Measurements from ENCODE around the gene ANKRD13C.
"Not testable (repeated sequence)": the region's sequence is repeated elsewhere in the genome, so short reads cannot be mapped to it uniquely, and the experiment has no call there.

The ANKRD13C gene
- 83.0 to 86.0 reads per million in 2 donors for total RNA-seq

DNA sequence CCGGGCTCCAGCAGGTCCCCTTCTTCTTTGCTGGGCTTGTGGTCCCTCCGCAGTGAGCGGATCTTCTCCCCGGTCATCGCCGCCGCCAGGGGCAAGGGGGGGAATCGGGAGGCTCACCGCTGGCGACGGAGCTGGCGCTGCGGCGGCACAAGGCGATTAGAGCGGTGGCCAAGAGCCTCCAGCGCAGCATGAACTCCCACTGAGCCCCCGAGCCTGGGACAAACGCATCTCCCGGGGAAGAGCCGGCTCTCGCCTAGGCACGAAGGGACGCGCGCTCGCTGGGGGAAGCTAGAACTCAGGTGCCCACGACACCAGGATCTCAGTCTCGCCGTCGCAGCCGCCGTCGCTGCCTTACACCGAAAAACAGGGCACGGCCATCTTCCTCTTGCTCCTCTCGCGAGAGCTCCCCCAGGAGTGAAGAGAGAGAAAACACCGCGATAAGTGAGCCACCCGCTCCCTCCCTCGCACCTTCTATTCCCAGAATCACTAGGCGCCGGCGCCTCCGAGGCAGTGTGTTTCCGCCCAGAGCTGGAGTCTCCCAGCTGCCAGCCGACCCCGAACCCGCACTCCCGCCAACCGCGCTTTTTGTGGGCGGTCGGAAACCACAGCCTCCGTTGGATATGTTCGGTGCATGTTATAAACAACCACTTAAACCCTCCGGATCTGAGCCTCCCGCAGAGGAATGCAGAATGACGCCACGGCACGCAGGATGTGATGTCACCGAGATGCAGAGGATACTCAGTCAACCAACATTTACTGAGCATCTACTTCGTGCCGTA, at the start of gene ANKRD13C:
Gene ANKRD13C, minus strand, starts transcription at position 391 of the 779 bp plus-strand sequence. Its CDS starts 314 bp downstream, at position 77.
- DNase-seq: peak; percentile 66

- no peak for DNase-seq
These were observed 49.2 kb upstream of the ANKRD13C start for GRCh38 chr1:70403759-70404158.

GRCh38 chr1:70401974-70402373, 47.5 kb upstream of the ANKRD13C start:
- no peak for DNase-seq

- no peak for DNase-seq
These were observed 45.8 kb upstream of the ANKRD13C start for GRCh38 chr1:70400335-70400734.

DNA sequence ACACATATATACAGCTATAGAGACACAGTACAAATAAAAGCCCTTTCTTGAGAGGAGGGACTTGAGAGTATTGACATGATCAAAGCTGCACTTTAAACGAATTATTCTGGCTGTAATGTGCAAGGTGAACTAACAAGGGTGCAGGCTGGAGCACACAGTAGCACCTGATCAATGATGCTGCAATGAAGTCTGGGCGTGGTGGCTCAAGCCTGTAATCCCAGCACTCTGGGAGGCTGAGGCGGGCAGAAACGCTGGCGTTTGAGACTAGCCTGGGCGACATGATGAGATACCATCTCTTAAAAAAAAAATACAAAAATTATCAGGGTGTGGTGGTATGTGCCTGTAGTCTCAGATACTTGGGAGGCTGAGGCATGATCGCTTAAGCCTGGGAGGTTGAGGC, 42.5 kb upstream of the ANKRD13C start:
- no peak for DNase-seq

- no peak for DNase-seq
These were observed 42.1 kb upstream of the ANKRD13C start for GRCh38 chr1:70396607-70397006.

DNA sequence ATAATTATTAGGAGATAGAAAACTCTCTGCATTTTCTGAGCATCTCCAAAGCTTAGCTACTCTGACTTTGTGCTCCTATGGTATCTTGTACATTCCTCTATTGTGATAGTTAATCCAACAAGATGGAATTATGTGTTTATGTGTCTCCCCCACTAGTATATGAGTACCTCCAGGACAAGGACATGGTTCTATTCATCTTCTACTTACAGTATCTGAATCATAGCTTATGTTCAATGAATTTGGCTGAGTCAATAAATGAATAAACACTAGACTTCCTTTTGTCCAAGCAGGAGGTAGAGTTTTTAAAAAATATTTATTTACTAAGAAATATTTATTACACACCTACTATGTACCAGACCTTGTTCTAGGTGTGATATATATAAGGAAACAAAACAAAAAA, 38.1 kb upstream of the ANKRD13C start:
- DNase-seq: no peak

- no peak for DNase-seq
These were observed 33.0 kb upstream of the ANKRD13C start for GRCh38 chr1:70387507-70387906.

DNA sequence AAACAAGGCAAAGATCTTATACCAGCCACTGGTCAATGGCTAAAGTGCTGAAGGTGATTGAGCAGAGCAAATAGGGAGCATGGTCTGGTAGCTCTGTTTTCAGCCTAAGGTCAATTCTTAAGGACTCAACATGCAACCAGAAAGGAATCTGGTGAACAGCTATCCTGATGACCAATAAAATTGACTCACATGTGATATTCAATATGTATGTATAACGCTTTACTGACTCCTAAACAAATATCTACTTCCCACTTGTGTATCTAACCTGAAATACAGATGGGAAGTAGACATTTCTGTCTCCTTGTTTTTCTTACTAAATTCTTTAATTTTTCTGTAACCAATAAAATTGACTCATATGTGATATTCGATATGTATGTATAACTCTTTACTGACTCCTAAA, 31.6 kb upstream of the ANKRD13C start:
- no peak for DNase-seq

- DNase-seq: no peak
These were observed 31.0 kb upstream of the ANKRD13C start for GRCh38 chr1:70385477-70385876.

- no peak for DNase-seq
These were observed 30.0 kb upstream of the ANKRD13C start for GRCh38 chr1:70384542-70384941.

DNA sequence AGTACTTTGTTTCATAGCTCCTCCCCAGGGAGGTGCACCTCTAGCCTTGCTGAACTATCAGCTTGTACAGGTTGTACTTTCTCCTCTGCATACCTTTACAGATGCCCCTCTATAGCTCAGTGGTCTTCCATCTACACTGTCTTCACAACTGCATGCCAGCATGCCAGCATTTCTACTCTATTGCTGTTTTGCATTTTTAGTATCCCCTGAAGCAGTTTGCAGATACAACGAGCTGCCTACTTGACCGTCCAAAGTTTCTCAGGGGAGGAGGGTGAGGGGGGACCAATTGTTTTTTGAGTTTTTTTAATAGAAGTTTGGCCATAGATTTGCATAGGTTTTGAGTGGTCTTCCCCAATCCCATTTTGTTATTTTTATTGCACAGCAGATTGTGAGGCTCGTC, 29.0 kb upstream of the ANKRD13C start:
- no peak for DNase-seq

GRCh38 chr1:70382682-70383081, 28.2 kb upstream of the ANKRD13C start:
- DNase-seq: no peak

DNA sequence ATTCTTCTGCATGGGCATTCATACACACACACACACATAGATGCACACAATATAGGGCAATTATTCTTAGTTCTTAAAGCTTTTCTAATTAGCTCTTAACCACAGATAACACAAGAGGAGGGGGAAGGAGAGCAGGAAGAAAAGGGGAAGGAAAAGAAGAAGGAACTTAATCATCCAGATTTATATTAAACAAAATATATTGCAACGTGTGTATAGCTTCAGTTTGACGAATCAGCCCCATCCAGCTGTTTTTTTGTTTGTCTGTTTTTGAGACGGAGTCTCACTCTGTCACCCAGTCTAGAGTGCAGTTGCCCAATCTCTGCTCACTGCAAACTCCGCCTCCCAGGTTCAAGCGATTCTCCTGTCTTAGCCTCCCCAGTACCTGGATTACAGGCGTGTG, 21.7 kb upstream of the ANKRD13C start:
- no peak for DNase-seq

GRCh38 chr1:70373580-70373979, 19.1 kb upstream of the ANKRD13C start:
- not testable (repeated sequence) for DNase-seq

GRCh38 chr1:70372426-70372825, 17.9 kb upstream of the ANKRD13C start:
- DNase-seq: no peak

DNA sequence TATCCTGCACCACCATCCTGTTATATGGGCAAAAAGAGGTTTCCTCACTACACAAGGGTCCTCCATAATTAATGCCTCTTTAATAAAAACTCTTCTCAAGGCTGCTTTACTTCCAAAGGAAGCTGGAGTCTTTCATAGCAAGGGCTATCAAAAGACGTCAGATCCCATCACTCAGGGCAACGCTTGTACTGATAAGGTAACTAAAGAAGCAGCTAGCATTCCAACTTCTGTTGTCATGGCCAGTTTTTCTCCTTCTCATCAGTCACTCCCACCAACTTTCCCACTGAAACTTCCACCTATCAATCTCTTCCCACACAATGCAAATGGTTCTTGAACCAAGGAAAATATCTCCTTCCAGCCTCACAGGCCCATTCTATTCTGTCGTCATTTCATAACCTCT, 17.1 kb upstream of the ANKRD13C start:
- DNase-seq: not testable (repeated sequence)

DNA sequence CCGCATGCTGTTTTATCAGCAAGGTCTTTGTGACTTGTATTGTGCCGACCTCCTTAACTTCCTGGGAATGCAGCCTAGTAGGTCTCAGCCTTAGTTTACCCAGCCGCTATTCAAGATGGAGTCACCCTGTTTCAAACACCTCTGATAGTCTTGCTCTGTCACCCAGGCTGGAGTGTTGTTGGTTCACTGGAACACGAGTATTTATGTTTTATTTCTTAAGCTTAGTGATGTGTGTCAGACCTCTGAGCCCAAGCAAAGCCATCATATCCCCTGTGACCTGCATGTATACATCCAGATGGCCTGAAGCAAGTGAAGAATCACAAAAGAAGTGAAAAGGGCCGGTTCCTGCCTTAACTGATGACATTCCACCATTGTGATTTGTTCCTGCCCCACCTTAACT, 12.9 kb upstream of the ANKRD13C start:
- DNase-seq: not testable (repeated sequence)

DNA sequence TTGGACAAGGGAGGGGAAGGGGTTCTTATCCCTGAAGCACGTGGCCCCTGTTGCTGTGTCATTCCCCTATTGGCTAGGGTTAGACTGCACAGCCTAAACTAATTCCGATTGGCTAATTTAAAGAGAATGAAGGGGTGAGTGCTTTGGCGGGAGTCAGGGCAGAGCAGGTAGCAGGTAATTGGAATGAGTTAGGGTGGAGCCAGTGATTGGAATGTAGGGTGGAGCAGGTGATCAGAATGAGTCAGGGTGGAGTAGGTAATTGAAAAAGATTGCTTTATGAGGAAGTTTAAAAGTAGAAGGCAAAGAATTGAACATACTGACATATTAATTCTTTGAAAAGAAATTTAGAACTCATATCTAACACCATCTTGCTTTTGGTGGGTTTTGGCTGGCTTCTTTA, 12.5 kb upstream of the ANKRD13C start:
- DNase-seq: not testable (repeated sequence)

DNA sequence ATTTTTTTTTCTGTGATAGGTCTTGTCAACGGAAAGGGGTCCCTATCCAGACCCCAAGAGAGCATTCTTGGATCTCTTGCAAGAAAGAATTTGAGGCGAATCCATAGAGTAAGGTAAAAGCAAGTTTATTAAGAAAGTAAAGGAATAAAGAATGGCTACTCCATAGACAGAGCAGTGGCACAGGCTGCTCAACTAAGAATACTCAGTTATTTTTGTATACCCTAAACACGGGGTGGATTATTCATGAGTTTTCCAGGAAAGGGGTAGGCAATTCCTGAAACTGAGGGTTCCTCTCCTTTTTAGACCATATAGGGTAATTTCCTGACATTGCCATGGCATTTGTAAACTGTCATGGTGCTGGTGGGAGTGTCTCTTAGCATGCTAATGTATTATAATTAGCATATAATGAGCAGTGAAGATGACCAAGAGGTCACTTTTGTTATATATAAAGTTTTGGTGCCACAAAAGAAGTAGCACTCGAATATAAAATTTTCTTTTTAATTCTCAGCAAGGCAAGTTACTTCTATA, 12.0 kb upstream of the ANKRD13C start:
- DNase-seq: not testable (repeated sequence)

DNA sequence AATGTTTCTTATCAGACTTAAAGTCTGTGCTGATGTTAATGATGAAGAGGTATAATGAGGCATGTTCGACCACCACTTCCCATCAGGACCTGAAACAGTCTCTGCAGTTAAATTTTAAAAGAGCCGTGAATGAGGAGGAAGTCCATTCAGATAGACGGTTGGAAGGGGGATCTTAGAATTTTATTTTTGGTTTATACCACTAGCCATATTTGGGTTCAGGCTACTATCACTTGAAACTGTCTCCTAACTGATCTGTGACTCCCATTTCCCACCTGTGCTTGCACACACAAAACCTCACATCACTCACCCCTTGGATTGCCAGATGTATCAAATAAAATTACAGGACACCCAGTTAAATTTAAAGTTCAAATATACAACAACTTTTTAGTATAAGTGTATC, 9.9 kb upstream of the ANKRD13C start:
- no peak for DNase-seq

DNA sequence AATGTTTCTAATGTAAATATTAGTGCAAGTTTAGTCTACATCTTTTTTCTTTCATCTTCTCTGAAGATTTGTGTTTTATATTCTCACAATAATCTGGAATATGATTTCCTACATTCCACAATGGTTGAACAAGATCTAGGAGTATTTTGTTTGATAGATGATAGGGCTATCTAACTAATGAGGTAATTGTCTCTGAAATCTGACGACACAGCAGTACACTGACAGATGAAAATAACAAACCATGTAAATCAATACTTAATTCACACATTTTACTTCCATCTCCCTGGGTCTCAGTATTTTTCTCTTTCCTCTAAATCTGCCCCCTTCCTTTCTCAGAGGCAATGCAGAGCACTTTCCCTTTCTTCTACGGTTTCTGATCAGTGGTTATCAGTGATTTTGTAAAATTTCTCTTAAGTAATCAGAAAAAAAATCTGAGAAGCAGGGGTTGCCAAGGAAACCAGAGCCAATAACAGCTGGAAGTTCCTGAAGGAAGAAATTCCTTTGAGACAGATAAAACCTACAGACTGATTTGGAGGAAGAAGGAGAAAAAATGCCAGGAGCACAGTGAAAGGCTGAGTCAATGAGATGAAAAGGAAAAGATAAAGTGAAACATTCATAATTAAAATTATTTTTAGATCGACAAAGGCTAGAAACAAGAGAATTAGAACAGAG, 7.3 kb upstream of the ANKRD13C start:
- no peak for DNase-seq

DNA sequence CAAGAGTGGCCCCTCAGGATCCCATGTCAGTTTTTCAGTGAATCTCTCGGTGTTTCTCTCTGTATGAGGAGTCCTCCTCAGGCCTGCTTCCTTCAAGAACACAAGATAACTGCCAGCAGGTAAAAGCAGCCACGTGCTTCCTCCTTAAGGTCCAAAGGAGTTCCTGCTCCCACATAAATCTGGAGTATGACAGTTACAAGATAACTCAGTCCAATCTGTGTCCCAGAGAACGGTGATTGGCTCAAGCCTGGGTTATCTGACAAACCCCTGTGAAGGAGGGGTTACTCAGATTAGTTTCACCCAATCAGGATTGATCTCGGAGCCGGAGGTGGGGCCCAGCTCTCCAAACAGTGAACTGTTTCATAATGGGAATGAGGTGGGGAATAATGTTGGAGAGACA, 5.8 kb upstream of the ANKRD13C start:
- no peak for DNase-seq

- DNase-seq: no peak
These were observed 4.5 kb upstream of the ANKRD13C start for GRCh38 chr1:70358921-70359564.
